NCI-H128 (cell line): Measurements from ENCODE around the gene C19orf38.
A peak's percentile ranks its signal among the peaks of the same experiment; 100 is the strongest.
"Not testable (repeated sequence)": the region's sequence is repeated elsewhere in the genome, so short reads cannot be mapped to it uniquely, and the experiment has no call there.

Source experiments
- DNase-seq: peaks from one replicate; lab custom pipeline; 2025; ENCODE audit not compliant: unreplicated experiment; lab: John Stamatoyannopoulos, UW

The C19orf38 gene

DNA sequence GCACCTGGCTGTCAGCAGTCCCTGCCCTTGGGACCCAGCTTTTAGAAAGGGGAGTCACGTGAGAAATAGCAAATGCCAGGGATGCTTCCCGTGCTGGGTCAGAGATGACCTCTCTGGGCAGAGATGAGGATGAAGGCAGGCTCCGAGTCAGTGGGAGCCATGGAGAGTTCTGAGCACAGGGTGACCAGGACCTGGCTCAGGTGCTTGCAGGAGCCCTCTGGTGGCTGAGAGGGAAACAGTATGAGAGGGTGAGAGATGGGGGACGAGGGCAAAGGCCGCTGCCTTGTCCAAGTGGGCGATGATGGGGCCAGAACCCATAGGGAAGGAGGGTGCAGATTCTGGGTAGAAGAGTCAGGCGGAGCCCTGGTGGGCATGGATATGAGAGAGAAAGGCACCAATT is 28.0 kb upstream of the C19orf38 start:
- no peak for DNase-seq

GRCh38 chr19:10823690-10824089 is 24.5 kb upstream of the C19orf38 start:
- DNase-seq = no peak

GRCh38 chr19:10826231-10826630 is 22.0 kb upstream of the C19orf38 start:
- DNase-seq = no peak

- no peak for DNase-seq
These were observed 21.4 kb upstream of the C19orf38 start for GRCh38 chr19:10826846-10827245.

DNA sequence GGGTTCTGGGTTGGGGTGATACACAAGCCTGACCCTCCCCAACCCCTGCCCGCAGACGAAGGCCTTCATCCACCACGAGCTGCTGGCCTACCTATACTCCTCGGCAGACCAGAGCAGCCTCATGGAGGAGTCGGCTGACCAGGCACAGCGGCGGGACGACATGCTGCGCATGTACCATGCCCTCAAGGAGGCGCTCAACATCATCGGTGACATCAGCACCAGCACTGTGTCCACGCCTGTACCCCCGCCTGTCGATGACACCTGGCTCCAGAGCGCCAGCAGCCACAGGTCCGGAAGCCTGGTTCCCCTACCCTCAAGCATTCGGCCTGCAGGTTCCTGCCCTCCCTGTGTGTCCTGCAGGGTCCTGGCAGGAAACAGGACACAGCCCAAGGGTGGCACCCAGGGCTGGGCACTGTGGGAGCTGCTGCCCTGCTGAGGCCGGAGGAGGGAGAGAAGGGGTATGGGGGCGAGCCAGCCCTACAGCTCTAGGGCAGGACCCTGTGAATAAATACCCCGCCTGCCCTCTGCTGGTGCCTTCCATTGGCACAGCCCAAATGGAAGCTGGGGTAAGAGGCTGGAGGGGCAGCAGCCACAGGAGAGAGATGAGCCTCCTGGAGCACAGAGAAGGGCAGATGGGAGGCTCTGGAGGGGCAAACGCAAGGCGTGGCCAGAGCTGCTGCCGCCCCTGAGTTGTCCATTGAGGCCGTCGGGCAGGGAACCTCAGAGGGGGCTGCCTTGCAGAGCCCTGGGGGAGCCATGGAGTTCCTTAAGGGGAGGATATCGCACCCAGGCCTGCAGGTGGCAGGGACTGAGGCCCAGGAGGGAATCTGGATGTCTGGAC is 19.0 kb upstream of the C19orf38 start:
- DNase-seq = no peak

DNA sequence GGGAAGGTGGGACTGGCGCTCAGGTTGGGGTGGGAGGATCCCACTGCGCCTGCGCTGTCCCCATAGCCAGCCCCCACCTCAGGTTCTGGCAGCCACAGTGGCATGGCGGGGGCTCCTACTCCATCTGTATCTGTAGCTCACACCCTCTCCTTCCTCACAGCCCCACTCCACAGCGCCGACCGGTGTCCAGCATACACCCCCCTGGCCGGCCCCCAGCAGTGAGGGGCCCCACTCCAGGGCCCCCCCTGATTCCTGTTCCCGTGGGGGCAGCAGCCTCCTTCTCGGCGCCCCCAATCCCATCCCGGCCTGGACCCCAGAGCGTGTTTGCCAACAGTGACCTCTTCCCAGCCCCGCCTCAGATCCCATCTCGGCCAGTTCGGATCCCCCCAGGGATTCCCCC is 18.2 kb upstream of the C19orf38 start:
- no peak for DNase-seq

DNA sequence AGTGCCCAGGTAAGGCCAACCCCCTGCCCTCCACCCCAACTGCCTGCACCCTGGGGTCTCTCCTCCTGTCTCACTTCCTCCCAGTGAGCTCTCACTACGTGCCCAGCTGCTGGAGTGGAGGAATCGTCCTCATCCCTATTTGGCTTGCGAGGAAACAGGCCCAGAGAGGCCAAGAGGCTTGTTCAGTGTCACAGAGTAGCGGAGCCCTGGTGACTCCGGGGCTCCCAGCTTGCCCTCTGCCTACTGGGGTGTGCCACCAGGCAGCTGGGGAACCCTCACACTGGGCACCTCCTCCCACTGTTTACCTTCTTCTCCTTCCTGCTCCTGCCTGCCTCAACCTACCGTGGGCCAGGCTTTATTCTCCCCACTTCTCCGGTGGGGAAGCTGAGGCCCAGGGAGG is 17.8 kb upstream of the C19orf38 start:
- no peak for DNase-seq

- DNase-seq = no peak
These were observed 17.1 kb upstream of the C19orf38 start for GRCh38 chr19:10830931-10831779.

- DNase-seq = no peak
These were observed 16.0 kb upstream of the C19orf38 start for GRCh38 chr19:10831987-10832938.

DNA sequence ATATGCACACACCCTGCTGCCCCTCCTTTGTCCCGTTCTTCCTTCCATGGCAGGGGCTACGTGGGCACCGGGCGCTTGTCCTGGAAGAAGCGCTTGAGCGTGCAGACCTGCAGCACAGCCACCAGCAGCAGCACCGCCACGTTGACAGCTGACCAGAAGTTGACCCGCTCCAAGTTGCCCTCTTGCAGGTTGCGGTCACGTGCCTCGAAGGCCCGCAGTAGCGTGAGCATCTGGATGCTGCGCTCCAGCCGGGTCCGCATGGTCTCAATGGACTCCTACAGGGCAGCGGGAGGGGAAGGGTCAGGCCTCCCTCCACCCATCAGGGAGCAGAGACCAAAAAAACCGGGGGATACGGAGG is 15.3 kb upstream of the C19orf38 start:
- no peak for DNase-seq

GRCh38 chr19:10835089-10835753 is 13.0 kb upstream of the C19orf38 start:
- DNase-seq = no peak

- peak; percentile 99 for DNase-seq
These were observed 12.3 kb upstream of the C19orf38 start, which contains the start of gene TMED1 for GRCh38 chr19:10835754-10836478. TSS of gene TMED1 (minus strand) at chr19:10836212. CDS start at chr19:10836191, 21 bp downstream.

- peak; percentile 84 for DNase-seq
These were observed 11.5 kb upstream of the C19orf38 start for GRCh38 chr19:10836479-10837330.

- not testable (repeated sequence) for DNase-seq
These were observed 10.6 kb upstream of the C19orf38 start for GRCh38 chr19:10837649-10838048.

DNA sequence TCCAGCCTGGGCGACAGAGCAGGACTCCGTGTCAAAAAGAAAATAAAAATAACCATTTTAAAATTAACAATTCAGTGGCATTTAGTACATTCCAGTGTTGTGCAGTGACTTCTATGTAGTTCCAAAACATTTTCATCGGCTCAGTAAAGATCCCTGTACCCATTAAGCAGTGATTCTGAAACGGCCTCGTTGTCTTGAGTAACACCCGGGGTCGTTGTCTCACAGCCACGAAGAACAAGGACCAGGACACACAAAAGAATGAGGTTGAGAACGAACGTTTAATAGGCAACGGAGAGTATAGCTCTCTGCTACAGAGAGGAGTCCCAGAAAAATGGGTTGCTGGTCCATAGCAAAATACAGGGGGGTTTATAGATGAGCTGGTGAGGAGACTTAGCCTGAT is 9.8 kb upstream of the C19orf38 start:
- DNase-seq = no peak

- DNase-seq = no peak
These were observed 8.8 kb upstream of the C19orf38 start for GRCh38 chr19:10839114-10840050.

- DNase-seq = no peak
These were observed 5.4 kb upstream of the C19orf38 start for GRCh38 chr19:10842788-10843187.
